Activated T-helper 17 cell treated with anti-CD3 and anti-CD28 coated beads, Interleukin-2, amount 50 U/mL, for 72 hours (primary cell): Measurements from ENCODE around the gene SDSL. TPM values are rescaled to one million over a fixed set of nuclear protein-coding genes. Genes with fewer than 3 reads are reported as not detected.

ENCODE experiments used
- ATAC-seq: fragments of 150-1000 bp; cut with Tn5 transposase; replicated peaks from 2 replicates; pipeline ENCODE4 v1.10.0; 2021; ENCODE audit warnings: mild to moderate bottlenecking, moderate library complexity
- H3K27ac Mint-ChIP-seq: one replicate; pipeline ENCODE4 v1.8.0; 2022; ENCODE audit warnings: mixed read lengths
- H3K27me3 Mint-ChIP-seq: one replicate; pipeline ENCODE4 v1.8.0; 2022; ENCODE audit warnings: mixed read lengths
- H3K36me3 Mint-ChIP-seq: one replicate; pipeline ENCODE4 v1.8.0; 2022; ENCODE audit warnings: low read depth, mild to moderate bottlenecking, mixed read lengths
- H3K4me1 Mint-ChIP-seq: one replicate; pipeline ENCODE4 v1.8.0; 2022; ENCODE audit warnings: mixed read lengths
- H3K4me3 Mint-ChIP-seq: one replicate; pipeline ENCODE4 v1.8.0; 2022; ENCODE audit warnings: mild to moderate bottlenecking, mixed read lengths
- H3K9me3 Mint-ChIP-seq: one replicate; pipeline ENCODE4 v1.8.0; 2022; ENCODE audit warnings: mixed read lengths
- total RNA-seq, 2 donors: library from RNA; stranded (reverse); gene quantifications; one replicate each; pipeline ENCODE4 v1.2.3, GENCODE V29; 2022

Gene SDSL
- total RNA-seq, 2 donors from 2014 or later = 0.24 to 0.69 TPM

DNA sequence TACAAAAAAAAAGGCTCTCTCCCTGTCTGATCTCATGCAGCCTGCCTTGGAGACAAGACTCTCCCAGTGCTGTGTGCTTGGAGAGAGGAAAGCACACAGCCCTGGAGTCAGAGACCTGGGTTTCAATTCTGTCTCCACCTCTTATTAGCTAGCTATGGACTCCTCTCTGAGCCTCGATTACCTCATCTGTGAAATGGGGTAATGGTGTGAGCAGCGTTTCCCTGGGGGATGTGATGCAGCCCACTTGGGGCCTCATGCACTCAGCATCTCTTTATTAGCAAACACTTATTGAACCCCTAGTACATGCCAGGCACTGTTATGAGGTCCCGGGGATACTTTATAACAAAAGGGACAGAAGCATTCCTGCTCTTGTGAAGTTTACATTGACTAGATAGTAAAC is 31.0 kb upstream of the SDSL start:
- Mint-ChIP-seq H3K9me3 (no peaks in the 10 kb centered on the region), H3K27me3 (no peaks in the 10 kb centered on the region), H3K36me3 (peaks cover 12% of the 10 kb centered on the region), H3K4me1 (no peaks in the 10 kb centered on the region), H3K27ac (no peak overlapping the region), H3K4me3 (no peak overlapping the region)
- ATAC-seq = no peak

DNA sequence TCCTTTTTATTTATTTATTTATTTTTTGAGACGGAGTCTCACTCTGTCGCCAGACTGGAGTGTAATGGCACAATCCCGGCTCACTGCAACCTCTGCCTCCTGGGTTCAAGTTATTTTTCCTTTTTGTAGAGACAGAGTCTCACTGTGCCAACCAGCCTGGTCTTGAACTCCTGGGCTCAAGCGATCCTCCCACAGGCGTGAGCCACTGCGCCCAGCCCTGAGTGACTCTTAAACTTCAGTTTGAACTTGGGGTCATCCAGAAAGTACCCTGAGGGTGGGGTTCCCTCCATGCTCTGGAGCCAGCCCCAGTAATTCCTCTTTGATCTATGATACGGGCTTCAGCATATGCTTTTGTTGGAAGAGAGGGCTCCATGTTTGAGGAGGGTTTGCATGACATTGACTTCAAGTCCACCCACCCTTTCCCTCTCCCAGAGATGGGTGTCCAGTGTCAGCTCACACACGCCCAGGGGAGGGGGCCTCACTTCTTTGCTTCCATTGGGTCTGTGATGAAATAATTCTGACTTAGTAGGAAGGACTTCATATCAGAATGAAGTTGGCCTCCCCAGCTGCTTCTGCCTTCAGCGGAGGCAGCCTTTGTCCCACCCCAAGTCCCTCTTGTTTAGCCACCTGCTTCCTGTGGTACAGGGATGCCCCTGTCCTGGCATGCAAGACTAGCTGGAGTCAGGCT is 30.4 kb upstream of the SDSL start:
- no peak for ATAC-seq
- H3K4me1 Mint-ChIP-seq = no peaks in the 10 kb centered on the region
- H3K27me3 Mint-ChIP-seq = no peaks in the 10 kb centered on the region
- no peak overlapping the region for H3K4me3 Mint-ChIP-seq
- no peaks in the 10 kb centered on the region for H3K9me3 Mint-ChIP-seq
- H3K27ac Mint-ChIP-seq = no peak overlapping the region
- H3K36me3 Mint-ChIP-seq = peaks cover 9% of the 10 kb centered on the region

DNA sequence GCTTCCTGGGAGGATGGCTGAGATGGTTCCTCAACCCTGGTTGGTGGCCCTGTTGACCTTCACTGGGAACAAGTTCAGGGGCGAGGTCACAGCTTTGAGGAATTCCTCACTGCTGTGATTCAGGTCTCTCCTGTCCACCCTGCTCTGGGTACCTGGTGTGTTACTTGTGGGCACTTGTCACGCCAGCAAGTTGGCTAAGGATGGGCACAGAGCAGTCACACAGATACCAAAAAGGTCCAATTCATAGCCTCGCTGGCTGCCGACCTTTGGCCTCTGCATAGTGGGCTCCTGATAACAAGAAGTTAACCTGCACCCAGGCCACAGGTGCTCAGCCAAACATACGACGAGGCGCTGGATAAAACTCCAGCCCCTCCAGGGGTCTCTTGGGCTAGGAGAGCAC is 29.7 kb upstream of the SDSL start:
- H3K27me3 Mint-ChIP-seq = no peaks in the 10 kb centered on the region
- peaks cover 4% of the 10 kb centered on the region for H3K36me3 Mint-ChIP-seq
- no peaks in the 10 kb centered on the region for H3K9me3 Mint-ChIP-seq
- H3K27ac Mint-ChIP-seq = no peak overlapping the region
- H3K4me3 Mint-ChIP-seq = no peak overlapping the region
- no peaks in the 10 kb centered on the region for H3K4me1 Mint-ChIP-seq
- no peak for ATAC-seq

DNA sequence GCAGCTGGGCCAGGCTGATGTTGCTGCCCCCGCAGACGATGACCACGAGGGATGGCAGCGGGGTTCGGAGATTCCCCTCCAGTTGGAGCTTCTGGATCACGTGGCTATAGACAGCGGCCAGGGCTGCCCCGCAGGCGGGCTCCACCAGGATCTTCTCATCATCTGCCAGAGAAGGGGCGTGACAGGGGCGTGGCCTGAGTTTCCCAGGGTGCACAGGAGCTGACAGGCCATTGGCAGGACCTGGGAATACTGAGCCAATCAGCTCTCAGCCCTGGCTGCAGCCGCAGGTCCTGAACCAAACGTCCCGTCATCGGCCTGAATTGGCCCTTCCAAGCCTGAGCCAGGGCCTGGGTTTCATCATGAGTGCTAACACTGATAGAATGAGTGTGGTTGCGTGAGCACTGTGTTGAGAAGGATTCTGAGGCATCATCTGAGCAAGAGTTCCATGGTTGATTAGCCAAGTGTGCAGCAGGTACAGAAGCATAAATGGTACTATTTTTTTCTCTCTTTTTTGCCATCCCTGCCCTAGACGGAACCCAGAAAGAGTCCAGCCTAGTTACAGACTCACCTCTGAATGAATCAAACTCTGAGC is 29.1 kb upstream of the SDSL start:
- H3K27me3 Mint-ChIP-seq = no peaks in the 10 kb centered on the region
- ATAC-seq = no peak
- H3K4me1 Mint-ChIP-seq = no peaks in the 10 kb centered on the region
- H3K9me3 Mint-ChIP-seq = no peaks in the 10 kb centered on the region
- no peaks in the 10 kb centered on the region for H3K36me3 Mint-ChIP-seq
- no peak overlapping the region for H3K27ac Mint-ChIP-seq
- no peak overlapping the region for H3K4me3 Mint-ChIP-seq

DNA sequence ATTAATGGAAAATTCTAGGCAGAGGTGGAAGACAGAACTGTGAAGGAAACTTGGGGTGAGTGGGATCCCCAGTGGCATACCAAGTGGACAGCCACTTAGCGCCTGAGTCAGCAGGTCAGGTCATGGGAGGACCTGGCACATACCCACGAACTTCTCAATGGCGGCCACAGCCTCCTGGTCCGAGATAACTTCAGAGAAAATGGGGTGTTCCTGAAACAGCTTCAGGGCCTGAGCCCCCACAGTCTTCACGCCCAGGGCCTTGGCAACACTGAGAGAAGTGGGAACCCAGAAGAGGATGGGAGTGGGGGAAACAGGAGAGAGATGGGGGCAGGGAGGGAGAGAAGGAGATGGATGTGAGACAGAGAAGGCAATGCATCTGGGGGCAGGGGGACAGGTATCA is 28.4 kb upstream of the SDSL start:
- Mint-ChIP-seq H3K4me3 (no peak overlapping the region), H3K27me3 (no peaks in the 10 kb centered on the region), H3K9me3 (no peaks in the 10 kb centered on the region), H3K36me3 (no peaks in the 10 kb centered on the region), H3K27ac (no peak overlapping the region), H3K4me1 (no peaks in the 10 kb centered on the region)
- no peak for ATAC-seq

DNA sequence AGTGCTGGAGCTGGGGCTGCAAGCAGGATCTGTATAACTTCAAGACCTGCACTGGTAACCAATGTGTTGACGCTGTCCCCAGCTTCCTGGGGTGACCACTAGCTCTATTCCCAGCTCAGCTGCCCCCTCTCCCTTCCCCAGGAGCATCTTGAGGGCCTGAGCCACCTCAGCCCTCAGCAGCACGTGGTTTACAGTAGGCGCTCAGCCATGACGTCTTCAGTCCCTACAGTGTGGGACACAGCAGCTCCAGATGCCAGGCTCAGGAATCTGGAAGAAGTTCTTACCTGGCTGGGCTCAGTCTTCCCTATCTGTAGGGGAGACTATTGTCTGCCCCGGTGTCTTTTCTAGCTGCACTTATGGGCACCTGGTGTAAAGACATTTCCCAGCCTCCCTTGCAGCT is 27.1 kb upstream of the SDSL start:
- Mint-ChIP-seq H3K4me1 (no peaks in the 10 kb centered on the region), H3K27ac (no peak overlapping the region), H3K4me3 (no peak overlapping the region), H3K9me3 (no peaks in the 10 kb centered on the region), H3K27me3 (no peaks in the 10 kb centered on the region), H3K36me3 (no peaks in the 10 kb centered on the region)
- ATAC-seq = no peak

DNA sequence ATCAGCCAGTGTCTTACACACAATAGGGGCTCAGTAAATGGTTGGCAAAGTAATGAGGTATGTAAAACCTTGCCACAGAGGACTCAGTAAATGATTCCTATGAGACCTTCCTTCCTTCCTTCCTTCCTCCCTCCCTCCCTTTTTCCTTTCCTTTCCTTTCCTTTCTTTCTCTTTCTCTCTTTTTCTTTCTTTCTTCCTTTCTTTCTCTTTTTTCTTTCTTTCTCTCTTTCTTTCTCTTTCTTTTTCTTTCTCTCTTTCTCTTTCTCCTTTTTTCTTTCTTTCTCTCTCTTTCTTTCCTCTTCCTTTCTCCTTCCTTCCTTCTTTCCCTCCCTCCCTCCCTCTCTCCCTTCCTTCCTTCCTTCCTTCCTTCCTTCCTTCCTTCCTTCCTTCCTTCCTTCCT is 26.0 kb upstream of the SDSL start:
- H3K4me1 Mint-ChIP-seq = no peaks in the 10 kb centered on the region
- no peaks in the 10 kb centered on the region for H3K9me3 Mint-ChIP-seq
- no peaks in the 10 kb centered on the region for H3K36me3 Mint-ChIP-seq
- H3K4me3 Mint-ChIP-seq = no peak overlapping the region
- no peaks in the 10 kb centered on the region for H3K27me3 Mint-ChIP-seq
- ATAC-seq = no peak
- H3K27ac Mint-ChIP-seq = no peak overlapping the region

DNA sequence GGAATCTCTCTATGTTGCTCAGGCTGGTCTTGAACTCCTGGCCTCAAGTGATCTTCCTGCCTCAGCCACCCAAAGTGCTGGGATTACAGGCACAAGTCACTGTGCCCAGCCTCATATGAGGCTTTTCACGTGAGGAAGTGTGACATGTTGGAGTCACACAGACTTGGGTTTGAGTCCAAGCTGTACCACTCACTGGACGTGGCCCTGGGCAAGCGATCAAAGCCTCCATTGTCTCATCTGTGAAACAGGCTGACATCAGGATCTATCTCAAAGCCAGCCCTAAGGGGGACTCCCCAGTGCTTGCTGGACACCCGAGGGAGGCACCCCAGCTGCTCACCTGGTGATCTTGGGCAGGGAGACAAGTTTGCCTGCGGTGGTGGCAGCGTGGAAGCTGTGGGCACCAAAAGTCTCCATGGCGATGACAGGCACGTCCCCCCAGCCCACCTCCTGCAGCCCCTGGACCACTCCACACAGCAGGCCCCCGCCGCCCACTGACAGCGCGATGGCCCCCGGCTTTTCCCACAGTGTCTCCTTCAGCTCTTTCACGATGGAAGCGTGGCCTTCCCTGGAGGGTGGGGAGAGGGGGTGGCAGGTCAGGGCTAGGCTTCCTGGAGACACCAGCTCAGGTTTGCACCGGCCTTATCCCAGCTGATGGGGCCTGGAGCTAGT is 25.2 kb upstream of the SDSL start:
- Mint-ChIP-seq H3K27me3 (no peaks in the 10 kb centered on the region), H3K4me1 (no peaks in the 10 kb centered on the region), H3K27ac (no peak overlapping the region), H3K4me3 (no peak overlapping the region), H3K36me3 (no peaks in the 10 kb centered on the region), H3K9me3 (no peaks in the 10 kb centered on the region)
- no peak for ATAC-seq

DNA sequence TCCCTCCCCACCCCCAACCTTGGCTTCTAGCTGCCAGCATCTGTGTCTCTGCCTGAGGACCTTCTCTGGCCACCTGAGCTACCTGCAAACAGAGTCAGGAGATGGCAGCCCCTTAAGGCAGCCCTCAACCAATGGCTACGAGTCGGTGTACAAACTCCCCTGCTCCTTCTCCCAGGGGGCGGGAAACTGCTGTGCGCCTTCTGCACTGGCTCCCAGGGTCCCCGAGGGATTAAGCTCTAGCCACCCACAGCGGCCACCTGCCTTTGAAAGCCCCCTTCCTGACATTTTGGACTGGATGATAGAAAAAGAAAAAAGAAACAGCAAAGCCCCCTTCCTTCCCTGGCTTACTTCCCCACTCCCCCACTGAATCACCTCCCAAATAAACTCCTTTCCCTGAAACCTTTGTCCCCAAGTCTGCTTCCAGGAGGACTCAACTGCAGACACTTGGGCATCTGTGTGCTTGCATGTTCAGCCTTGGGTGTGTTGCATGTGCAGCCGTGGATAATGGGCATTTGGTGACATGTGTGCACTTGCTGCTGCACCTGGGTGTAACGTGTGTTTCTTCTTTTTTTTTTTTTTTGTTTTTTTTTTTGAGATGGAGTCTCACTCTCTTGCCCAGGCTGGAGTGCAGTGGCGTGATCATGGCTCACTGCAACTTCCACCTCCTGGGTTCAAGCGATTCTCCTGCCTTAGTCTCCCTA is 24.5 kb upstream of the SDSL start:
- Mint-ChIP-seq H3K4me1 (no peaks in the 10 kb centered on the region), H3K27ac (no peak overlapping the region), H3K36me3 (no peaks in the 10 kb centered on the region), H3K4me3 (no peak overlapping the region), H3K9me3 (no peaks in the 10 kb centered on the region), H3K27me3 (no peaks in the 10 kb centered on the region)
- no peak for ATAC-seq

DNA sequence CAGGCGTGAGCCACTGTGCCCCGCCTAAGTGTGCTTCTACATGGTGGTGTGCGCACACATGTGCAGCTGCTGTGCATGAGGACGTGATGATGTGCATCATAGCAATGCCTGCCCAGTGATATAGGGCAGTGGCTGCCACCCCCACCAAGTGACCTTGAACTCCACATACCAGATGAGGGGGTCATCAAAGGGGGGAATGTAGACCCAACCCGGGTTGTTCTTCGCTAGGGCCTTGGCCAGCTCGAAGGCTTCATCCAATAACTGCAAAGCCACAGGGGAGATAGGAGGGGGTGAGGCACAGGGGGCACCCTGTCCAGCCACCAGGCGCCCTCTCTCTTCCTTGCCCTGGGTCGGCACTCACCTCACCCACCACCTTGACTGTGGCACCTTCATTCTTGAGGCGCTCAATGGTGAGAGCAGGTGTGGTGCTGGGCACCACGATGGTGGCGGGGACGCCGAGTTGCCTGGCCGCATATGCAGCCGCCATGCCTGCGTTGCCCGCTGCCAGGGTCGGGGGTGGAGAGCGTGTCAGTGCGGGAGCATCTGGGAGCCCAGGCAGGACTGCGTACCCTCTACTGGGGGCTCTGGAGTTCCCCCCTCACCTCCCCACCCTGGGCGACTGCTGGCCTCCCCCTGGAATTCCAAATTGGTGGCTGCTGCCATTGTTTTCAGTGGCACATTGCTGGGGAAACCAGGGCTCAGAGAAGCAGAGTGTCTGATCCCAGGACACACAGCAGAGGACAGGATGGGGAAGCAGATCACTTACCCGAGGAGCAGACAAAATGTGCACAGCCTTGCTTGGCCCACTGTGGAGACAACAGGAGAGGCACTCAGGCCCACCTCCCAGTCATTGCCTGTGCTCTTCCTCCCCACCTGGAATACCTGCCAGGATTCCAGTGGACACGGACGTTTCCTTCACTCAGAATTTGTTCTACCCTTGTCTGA is 23.6 kb upstream of the SDSL start:
- H3K36me3 Mint-ChIP-seq = no peaks in the 10 kb centered on the region

DNA sequence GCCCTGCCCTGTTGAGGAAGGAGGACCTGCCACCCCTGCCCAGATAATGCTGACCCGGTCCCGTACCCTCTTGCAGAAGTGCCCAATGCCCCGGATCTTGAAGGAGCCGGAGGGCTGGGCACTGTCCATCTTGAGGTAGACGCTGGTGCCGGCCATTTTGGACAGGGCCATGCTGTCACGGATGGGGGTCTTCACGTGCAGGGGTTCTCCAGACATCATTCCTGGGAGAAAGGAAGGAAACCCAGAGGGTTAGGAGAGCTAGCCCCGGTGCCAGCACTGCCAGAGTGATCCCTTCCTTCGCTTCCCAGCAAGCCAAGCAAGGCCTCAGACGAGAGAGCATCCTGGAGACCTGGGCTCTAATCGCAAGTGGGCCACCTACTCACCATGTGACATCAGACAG is 22.7 kb upstream of the SDSL start:
- Mint-ChIP-seq H3K9me3 (no peaks in the 10 kb centered on the region), H3K27me3 (peaks cover 1% of the 10 kb centered on the region), H3K27ac (no peak overlapping the region), H3K4me1 (no peaks in the 10 kb centered on the region), H3K4me3 (no peak overlapping the region), H3K36me3 (no peaks in the 10 kb centered on the region)
- ATAC-seq = no peak

More for the DNA sequence above, 23.6 kb upstream of the SDSL start:
- H3K4me3 Mint-ChIP-seq = no peak overlapping the region
- H3K9me3 Mint-ChIP-seq = no peaks in the 10 kb centered on the region
- no peak overlapping the region for H3K27ac Mint-ChIP-seq
- H3K27me3 Mint-ChIP-seq = no peaks in the 10 kb centered on the region
- H3K4me1 Mint-ChIP-seq = no peaks in the 10 kb centered on the region
- no peak for ATAC-seq

DNA sequence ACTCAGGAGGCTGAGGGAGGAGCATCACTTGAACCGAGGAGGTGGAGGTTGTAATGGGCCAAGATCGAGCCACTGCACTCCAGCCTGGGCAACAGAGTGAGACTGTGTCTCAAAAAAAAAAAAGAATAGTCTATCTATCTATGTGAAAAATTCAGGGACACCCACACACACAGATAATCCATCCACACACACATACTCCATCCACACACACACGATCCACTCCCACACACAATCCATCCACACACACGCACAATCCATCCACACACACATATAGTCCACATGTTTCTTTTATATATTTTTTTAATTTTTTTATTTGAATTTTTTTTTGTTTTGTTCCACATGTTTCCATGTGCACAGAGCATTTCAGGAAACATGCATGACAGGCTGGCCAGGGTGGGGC is 21.8 kb upstream of the SDSL start:
- no peaks in the 10 kb centered on the region for H3K36me3 Mint-ChIP-seq
- H3K27ac Mint-ChIP-seq = no peak overlapping the region
- H3K9me3 Mint-ChIP-seq = no peaks in the 10 kb centered on the region
- H3K4me1 Mint-ChIP-seq = no peaks in the 10 kb centered on the region
- peaks cover 3% of the 10 kb centered on the region for H3K27me3 Mint-ChIP-seq
- H3K4me3 Mint-ChIP-seq = no peak overlapping the region
- ATAC-seq = no peak

DNA sequence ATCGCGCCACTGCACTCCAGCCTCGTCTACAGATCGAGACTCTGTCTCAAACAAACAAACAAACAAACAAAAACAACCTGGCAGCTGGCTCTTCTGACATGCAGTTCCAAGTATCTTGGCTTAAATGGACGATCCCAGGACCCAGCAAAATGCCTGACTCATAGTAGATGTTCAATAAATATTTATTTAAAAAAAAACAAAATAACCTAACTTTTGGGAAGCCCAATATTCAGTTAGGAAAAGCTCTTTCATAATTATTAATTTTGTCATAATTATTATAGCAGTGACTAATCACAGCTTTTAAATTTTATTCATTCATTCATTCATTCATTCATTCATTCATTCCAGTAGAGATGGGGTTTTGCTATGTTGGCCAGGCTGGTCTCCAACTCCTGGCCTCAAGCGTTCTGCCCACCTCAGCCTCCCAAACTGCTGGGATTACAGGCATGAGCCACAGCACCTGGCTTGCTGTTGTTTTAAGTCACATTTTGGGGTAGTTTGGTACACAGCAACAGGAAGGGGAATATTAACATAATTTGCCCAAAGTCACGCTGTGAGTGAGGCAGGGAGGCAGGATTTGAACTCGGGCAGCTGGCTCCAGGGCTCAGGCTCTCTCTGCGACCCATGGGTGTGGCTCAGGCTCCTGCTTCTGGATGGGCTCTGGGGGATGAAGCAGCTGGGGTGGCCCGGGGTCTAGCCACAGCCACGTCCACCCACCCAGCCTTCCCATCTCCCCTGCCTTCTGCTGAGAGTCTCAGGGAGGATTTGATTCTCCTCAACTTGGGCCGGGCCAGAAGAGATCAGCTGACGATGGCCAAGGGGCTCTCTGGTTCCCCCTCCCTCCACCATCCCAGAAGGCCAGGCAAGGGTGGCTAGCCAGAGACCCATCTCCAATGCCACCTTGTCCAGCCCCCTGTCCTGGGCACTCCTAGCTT is 20.8 kb upstream of the SDSL start:
- peaks cover 3% of the 10 kb centered on the region for H3K27me3 Mint-ChIP-seq
- no peaks in the 10 kb centered on the region for H3K36me3 Mint-ChIP-seq
- ATAC-seq = no peak
- no peaks in the 10 kb centered on the region for H3K9me3 Mint-ChIP-seq
- no peaks in the 10 kb centered on the region for H3K4me1 Mint-ChIP-seq
- no peak overlapping the region for H3K27ac Mint-ChIP-seq
- no peak overlapping the region for H3K4me3 Mint-ChIP-seq
